Activated naive CD8-positive, alpha-beta T cell treated with anti-CD3 and anti-CD28 coated beads, Interleukin-2, amount 50 U/mL, for 24 hours (primary cell): ENCODE results near the gene SMG1.
"Not testable (repeated sequence)": the region's sequence is repeated elsewhere in the genome, so short reads cannot be mapped to it uniquely, and the experiment has no call there.

ENCODE experiments used
- ATAC-seq: fragments of 150-1000 bp; cut with Tn5 transposase; one replicate; pipeline ENCODE4 v1.10.0; 2021
- DNase-seq: peaks from one replicate; pipeline ENCODE4 v3.0.0; 2021
- H3K27ac Mint-ChIP-seq: one replicate; pipeline ENCODE4 v1.8.0; 2021; ENCODE audit warnings: mild to moderate bottlenecking, mixed read lengths
- H3K27me3 Mint-ChIP-seq: one replicate; pipeline ENCODE4 v1.8.0; 2021; ENCODE audit warnings: mixed read lengths
- H3K36me3 Mint-ChIP-seq: one replicate; pipeline ENCODE4 v1.8.0; 2021; ENCODE audit warnings: low read depth, mixed read lengths
- H3K4me1 Mint-ChIP-seq: one replicate; pipeline ENCODE4 v1.8.0; 2021; ENCODE audit warnings: mixed read lengths
- H3K4me3 Mint-ChIP-seq: one replicate; pipeline ENCODE4 v1.8.0; 2021; ENCODE audit warnings: mild to moderate bottlenecking, moderate library complexity, mixed read lengths
- H3K9me3 Mint-ChIP-seq: one replicate; pipeline ENCODE4 v1.8.0; 2021; ENCODE audit warnings: mixed read lengths

The SMG1 gene

DNA sequence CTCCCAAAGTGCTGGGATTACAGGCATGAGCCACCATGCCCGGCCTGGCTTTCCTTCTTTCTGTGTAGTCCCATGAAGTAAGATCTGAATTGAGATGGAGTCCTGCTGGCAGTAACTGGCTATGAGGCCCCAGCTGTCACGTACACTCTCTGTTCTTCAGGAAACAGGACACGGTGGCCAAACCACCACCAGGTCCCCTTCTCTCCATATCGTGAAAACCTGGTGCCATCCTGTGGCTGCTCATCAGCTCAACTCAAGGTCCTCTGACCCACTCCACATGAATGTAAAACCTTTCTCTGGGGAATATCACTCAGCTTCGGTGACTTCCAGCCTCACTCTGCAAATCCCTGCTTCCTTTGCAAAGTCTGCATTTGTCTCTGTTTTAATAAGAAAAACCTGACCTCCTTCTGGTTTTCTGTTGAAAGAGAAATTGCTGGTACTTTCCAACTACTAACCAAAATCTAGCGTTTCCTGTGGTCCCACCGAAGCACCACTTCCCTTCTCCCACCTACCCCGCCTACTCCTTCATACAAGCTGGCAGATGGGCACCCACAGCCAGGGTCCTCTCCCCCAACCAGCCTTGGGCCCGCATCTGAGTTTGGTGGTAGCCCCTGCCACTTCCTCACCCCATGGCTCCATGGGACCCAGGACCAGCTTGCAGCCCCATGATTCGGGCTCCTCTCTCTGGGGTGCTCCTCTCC lies 168.1 kb downstream of the SMG1 start:
- H3K4me1 Mint-ChIP-seq, result peaks cover 18% of the 10 kb centered on the region
- peak; percentile 56 for ATAC-seq
- not testable (repeated sequence) for H3K4me3 Mint-ChIP-seq, H3K27me3 Mint-ChIP-seq, H3K9me3 Mint-ChIP-seq, DNase-seq, H3K36me3 Mint-ChIP-seq, H3K27ac Mint-ChIP-seq

DNA sequence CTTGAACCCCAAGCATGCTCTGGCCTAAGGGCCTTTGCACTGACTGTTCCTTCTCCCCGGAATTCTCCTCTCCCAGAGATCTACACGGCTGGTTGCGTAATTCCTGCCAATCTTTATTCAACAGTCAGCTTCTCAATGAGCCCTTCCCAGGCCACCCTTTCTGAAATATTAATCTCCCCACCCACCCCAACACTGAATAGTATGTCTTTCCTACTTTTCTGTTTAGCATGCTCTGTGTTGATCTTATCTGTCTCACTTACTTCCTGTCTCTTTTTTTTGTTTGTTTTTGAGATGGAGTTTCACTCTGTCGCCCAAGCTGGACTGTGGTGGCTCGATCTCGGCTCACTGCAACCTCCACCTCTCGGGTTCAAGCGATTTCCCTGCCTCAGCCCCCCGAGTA lies 169.6 kb downstream of the SMG1 start:
- H3K27me3 Mint-ChIP-seq, H3K9me3 Mint-ChIP-seq, H3K4me3 Mint-ChIP-seq, H3K36me3 Mint-ChIP-seq, DNase-seq, ATAC-seq: not testable (repeated sequence)
- Mint-ChIP-seq H3K27ac (peak overlapping the region; percentile 46), H3K4me1 (peaks cover 18% of the 10 kb centered on the region)
